HUDEP-2 (cell line): ENCODE data around the gene MUC6.
"Not testable (repeated sequence)": the region's sequence is repeated elsewhere in the genome, so short reads cannot be mapped to it uniquely, and the experiment has no call there.

Experiments
- DNase-seq, 76 experiments: peaks; one replicate each; lab custom pipeline; 2025; ENCODE audit not compliant: unreplicated experiment in 76 of 76; lab: John Stamatoyannopoulos, UW

The MUC6 gene

GRCh38 chr11:1024597-1025409 is 11.7 kb downstream of the MUC6 start:
- DNase-seq: no peak

GRCh38 chr11:1023811-1024596 is 12.5 kb downstream of the MUC6 start:
- no peak for DNase-seq

GRCh38 chr11:1022908-1023810 is 13.4 kb downstream of the MUC6 start:
- no peak for DNase-seq

GRCh38 chr11:1022411-1022810 is 14.1 kb downstream of the MUC6 start:
- no peak for DNase-seq

- DNase-seq: no peak
These were observed 16.2 kb downstream of the MUC6 start for GRCh38 chr11:1020211-1020905.

GRCh38 chr11:1019321-1019910 is 17.1 kb downstream of the MUC6 start:
- no peak for DNase-seq

GRCh38 chr11:1018091-1018490 is 18.4 kb downstream of the MUC6 start:
- no peak for DNase-seq

- no peak for DNase-seq
These were observed 19.1 kb downstream of the MUC6 start for GRCh38 chr11:1017269-1018005.

GRCh38 chr11:1016610-1017126 is 19.9 kb downstream of the MUC6 start:
- DNase-seq: not testable (repeated sequence)

- DNase-seq: no peak
These were observed 20.5 kb downstream of the MUC6 start for GRCh38 chr11:1015826-1016545.

GRCh38 chr11:1015064-1015463 is 21.5 kb downstream of the MUC6 start:
- DNase-seq: no peak

- no peak for DNase-seq
These were observed 22.2 kb downstream of the MUC6 start for GRCh38 chr11:1014276-1014675.

GRCh38 chr11:1013631-1013935 is 22.9 kb downstream of the MUC6 start:
- DNase-seq: no peak

GRCh38 chr11:1012740-1013630 is 23.5 kb downstream of the MUC6 start:
- peak in 45 of 76 experiments; percentile 5 to 68 (median 25) for DNase-seq

GRCh38 chr11:1012291-1012690 is 24.2 kb downstream of the MUC6 start:
- no peak for DNase-seq

GRCh38 chr11:1011320-1011698 is 25.2 kb downstream of the MUC6 start:
- DNase-seq: no peak

- DNase-seq: no peak
These were observed 25.8 kb downstream of the MUC6 start for GRCh38 chr11:1010551-1011319.
